Neuronal stem cell (in vitro differentiated cells): ENCODE data around the gene MPZL1.
"Not testable (repeated sequence)": the region's sequence is repeated elsewhere in the genome, so short reads cannot be mapped to it uniquely, and the experiment has no call there.

Experiments
- DNase-seq: peaks from one replicate; pipeline ENCODE4 v3.0.0-alpha.2; 2013; ENCODE audit warnings: low spot score
- H2AFZ ChIP-seq: one replicate; pipeline ENCODE4 v1.6.1; 2013; ENCODE audit warnings: mild to moderate bottlenecking, low read length, inconsistent platforms
- H2AK5ac ChIP-seq: 2 replicates; pipeline ENCODE4 v1.6.1; 2013; ENCODE audit warnings: low read depth, mild to moderate bottlenecking, inconsistent platforms, low read length, moderate library complexity, mixed read lengths
- H2BK120ac ChIP-seq: 2 replicates; pipeline ENCODE4 v1.6.1; 2013; ENCODE audit warnings: low read depth, mild to moderate bottlenecking, inconsistent platforms, low read length, moderate library complexity, mixed read lengths
- H2BK12ac ChIP-seq: one replicate; pipeline ENCODE4 v1.6.1; 2013; ENCODE audit warnings: low read length, inconsistent platforms
- H2BK15ac ChIP-seq: 2 replicates; pipeline ENCODE4 v1.6.1; 2013; ENCODE audit warnings: mild to moderate bottlenecking, low read length, inconsistent platforms, mixed read lengths
- H2BK5ac ChIP-seq: one replicate; pipeline ENCODE4 v1.6.1; 2013; ENCODE audit warnings: inconsistent platforms, mild to moderate bottlenecking, low read length, moderate library complexity
- H3K14ac ChIP-seq: one replicate; pipeline ENCODE4 v1.6.1; 2013; ENCODE audit warnings: low read length, inconsistent platforms
- H3K18ac ChIP-seq: 2 replicates; pipeline ENCODE4 v1.6.1; 2013; ENCODE audit warnings: low read length, inconsistent platforms
- H3K23ac ChIP-seq: 2 replicates; pipeline ENCODE4 v1.6.1; 2013; ENCODE audit warnings: low read depth, mild to moderate bottlenecking, mixed read lengths, low read length, inconsistent platforms; ENCODE audit not compliant: poor library complexity
- H3K27ac ChIP-seq: replicated peaks from 3 replicates; pipeline ENCODE4 v1.5.1; 2013; ENCODE audit warnings: low read length, inconsistent platforms
- H3K27me3 ChIP-seq, 3 experiments: 2 replicates each; pipeline ENCODE4 v1.6.1; 2013; ENCODE audit warnings: low read length in 3 of 3, mild to moderate bottlenecking in 2 of 3, inconsistent platforms in 1 of 3, low read depth in 1 of 3, mixed read lengths in 1 of 3, moderate library complexity in 1 of 3; ENCODE audit not compliant: control insufficient read depth in 3 of 3, insufficient read depth in 3 of 3
- H3K36me3 ChIP-seq, 2 donors: replicated peaks in 1 of 2; 2 replicates each; pipeline ENCODE4 v1.6.1; 2013; ENCODE audit warnings: low read length in 2 of 2; ENCODE audit not compliant: control insufficient read depth in 2 of 2, insufficient read depth in 2 of 2
- H3K4ac ChIP-seq: 2 replicates; pipeline ENCODE4 v1.6.1; 2013; ENCODE audit warnings: inconsistent platforms, mild to moderate bottlenecking, low read length, moderate library complexity
- H3K4me1 ChIP-seq, 2 donors: 1 replicate in 1 of 2; 2 replicates in 1 of 2; pipeline ENCODE4 v1.6.1; 2013; ENCODE audit warnings: low read length in 2 of 2, low read depth in 1 of 2; ENCODE audit not compliant: control insufficient read depth in 2 of 2, insufficient read depth in 1 of 2
- H3K4me2 ChIP-seq: one replicate; pipeline ENCODE4 v1.6.1; 2013; ENCODE audit warnings: mild to moderate bottlenecking, low read length, inconsistent platforms; ENCODE audit not compliant: insufficient read depth, poor library complexity, severe bottlenecking
- H3K4me3 ChIP-seq, 2 donors: 2 replicates each; pipeline ENCODE4 v1.5.1; 2013; ENCODE audit warnings: low read length in 2 of 2, mild to moderate bottlenecking in 2 of 2, inconsistent platforms in 1 of 2, moderate library complexity in 1 of 2
- H3K79me1 ChIP-seq: one replicate; pipeline ENCODE4 v1.6.1; 2013; ENCODE audit warnings: low read depth, mild to moderate bottlenecking, inconsistent platforms, low read length, moderate library complexity
- H3K9ac ChIP-seq: one replicate; pipeline ENCODE4 v1.6.1; 2013; ENCODE audit warnings: mild to moderate bottlenecking, low read depth, low read length, inconsistent platforms; ENCODE audit not compliant: poor library complexity
- H3K9me3 ChIP-seq, 2 donors: replicated peaks in 1 of 2; 2 replicates each; pipeline versions ENCODE3 to v1.6.1; 2013; ENCODE audit warnings: low read length in 2 of 2, mild to moderate bottlenecking in 2 of 2, inconsistent platforms in 1 of 2, low read depth in 1 of 2, mixed read lengths in 1 of 2, moderate library complexity in 1 of 2; ENCODE audit not compliant: control insufficient read depth in 2 of 2, insufficient read depth in 1 of 2
- H4K8ac ChIP-seq: one replicate; pipeline ENCODE4 v1.6.1; 2013; ENCODE audit warnings: low read depth, mild to moderate bottlenecking, inconsistent platforms, low read length, moderate library complexity
- H4K91ac ChIP-seq: one replicate; pipeline ENCODE4 v1.6.1; 2013; ENCODE audit warnings: low read length, low read depth, mild to moderate bottlenecking, inconsistent platforms; ENCODE audit not compliant: poor library complexity
- WGBS, 2 donors: extraction: QIAGEN DNeasy Blood & Tissue Kit; methylation state at CpG; one replicate each; pipeline ENCODE4 v1.1.7; 2013; ENCODE audit warnings: missing lambda C conversion rate in 2 of 2, mixed read lengths in 1 of 2; ENCODE audit not compliant: insufficient read length in 2 of 2, insufficient replicate concordance in 1 of 2; ENCODE audit errors: extremely low coverage in 2 of 2; 5-methylcytosine and 5-hydroxymethylcytosine counted together

The MPZL1 gene

DNA sequence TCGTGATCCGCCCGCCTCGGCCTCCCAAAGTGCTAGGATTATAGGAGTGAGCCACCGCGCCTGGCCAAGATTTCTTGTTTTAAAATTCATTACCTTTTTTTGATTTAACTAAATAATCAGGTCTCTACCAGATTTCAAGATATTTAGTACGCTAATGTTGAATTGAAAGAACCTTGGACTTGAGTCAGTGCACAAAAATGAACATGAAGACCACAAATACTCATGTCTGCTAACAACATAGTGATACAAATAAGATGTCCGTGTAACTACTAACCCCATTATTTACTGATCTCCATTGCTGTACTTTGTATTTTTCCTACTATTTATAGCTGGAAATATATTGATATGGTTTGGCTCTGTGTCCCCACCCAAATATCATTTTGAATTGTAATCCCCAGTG, 16.4 kb downstream of the MPZL1 start:
- Histone ChIP-seq H3K4me1 (no peaks in the 10 kb centered on the region), H4K91ac (no peak overlapping the region), H3K23ac (no peak overlapping the region), H3K79me1 (peaks cover 7% of the 10 kb centered on the region), H3K14ac (no peak overlapping the region), H3K27me3 (no peaks in the 10 kb centered on the region), H3K36me3 (peaks cover under 1 to 17% of the 10 kb centered on the region in 2 donors), H2AK5ac (no peak overlapping the region), H3K4ac (no peak overlapping the region), H3K4me3 (no peak overlapping the region), H3K18ac (no peak overlapping the region), H3K9me3 (peaks cover 3 to 27% of the 10 kb centered on the region in 2 donors), H2BK15ac (no peak overlapping the region), H4K8ac (no peak overlapping the region), H2BK120ac (no peak overlapping the region), H3K27ac (no peak overlapping the region), H3K4me2 (no peak overlapping the region), H2BK5ac (no peak overlapping the region), H3K9ac (no peak overlapping the region), H2AFZ (no peak overlapping the region), H2BK12ac (no peak overlapping the region)
- no CpG with 5 or more reads among the region's 8 CpGs for WGBS, 2 donors
- no peak for DNase-seq

DNA sequence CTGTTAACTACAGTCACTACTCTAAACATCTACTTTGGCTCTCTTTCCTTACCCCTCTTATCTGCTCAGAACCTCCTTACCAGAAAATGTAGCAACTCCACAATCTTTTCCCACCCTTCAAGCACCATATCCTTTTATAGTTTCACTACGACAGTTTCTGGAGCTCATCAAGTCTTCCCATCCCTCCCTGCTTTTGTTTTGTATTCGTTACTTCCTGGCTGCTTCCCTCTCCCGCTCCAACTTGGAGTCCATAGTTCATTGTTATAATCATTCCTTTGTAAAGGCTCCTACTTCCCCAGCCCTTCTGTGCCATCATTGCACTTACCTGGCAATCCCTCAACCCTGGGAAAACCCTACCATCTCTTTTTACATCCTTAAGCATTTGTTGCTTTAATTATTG, 18.0 kb downstream of the MPZL1 start:
- Histone ChIP-seq H3K14ac (no peak overlapping the region), H2BK15ac (no peak overlapping the region), H2AK5ac (no peak overlapping the region), H4K8ac (peak overlapping the region; percentile 9), H3K9me3 (peaks cover 3 to 17% of the 10 kb centered on the region in 2 donors), H3K27me3 (no peaks in the 10 kb centered on the region), H4K91ac (no peak overlapping the region), H3K36me3 (peaks cover 0 to 8% of the 10 kb centered on the region in 2 donors), H3K27ac (no peak overlapping the region), H2BK5ac (no peak overlapping the region), H3K4me2 (no peak overlapping the region), H3K4ac (no peak overlapping the region), H3K9ac (no peak overlapping the region), H3K18ac (no peak overlapping the region), H2BK12ac (no peak overlapping the region), H2AFZ (no peak overlapping the region), H3K79me1 (peaks cover 7% of the 10 kb centered on the region), H3K23ac (no peak overlapping the region), H3K4me3 (no peak overlapping the region), H2BK120ac (no peak overlapping the region), H3K4me1 (no peaks in the 10 kb centered on the region)
- WGBS, 2 donors: no CpG with 5 or more reads among the region's 3 CpGs
- DNase-seq: no peak

DNA sequence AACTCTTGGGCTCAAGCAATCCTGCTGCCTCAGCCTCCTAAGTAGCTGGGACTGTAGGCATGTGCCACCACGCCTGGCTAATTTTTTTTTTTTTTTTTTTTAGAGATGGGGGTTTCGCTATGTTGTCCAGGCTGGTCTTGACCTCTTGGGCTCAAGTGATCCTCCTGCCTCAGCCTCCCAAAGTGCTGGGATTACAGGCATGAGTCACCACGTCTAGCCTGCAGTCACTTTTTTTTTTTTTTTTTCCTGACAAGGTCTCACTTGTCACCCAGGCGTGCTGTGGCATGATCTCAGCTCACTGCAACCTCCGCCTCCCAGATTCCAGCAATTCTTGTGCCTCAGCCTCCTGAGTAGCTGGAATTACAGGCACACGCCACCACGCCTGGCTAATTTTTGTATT, 19.3 kb downstream of the MPZL1 start:
- not testable (repeated sequence) for H3K27me3 ChIP-seq, H3K23ac ChIP-seq, H2AK5ac ChIP-seq, H3K4me3 ChIP-seq, H4K8ac ChIP-seq, H2BK120ac ChIP-seq, H2BK15ac ChIP-seq, H3K79me1 ChIP-seq, H3K9ac ChIP-seq, H4K91ac ChIP-seq, H2BK5ac ChIP-seq, H3K27ac ChIP-seq, H2AFZ ChIP-seq, H3K4me2 ChIP-seq, H3K9me3 ChIP-seq, H3K4ac ChIP-seq, H2BK12ac ChIP-seq, DNase-seq, H3K4me1 ChIP-seq, H3K18ac ChIP-seq
- peak overlapping the region; percentile 44 for H3K14ac ChIP-seq
- WGBS, 2 donors: no CpG with 5 or more reads among the region's 7 CpGs
- H3K36me3 ChIP-seq: peaks cover 0 to 11% of the 10 kb centered on the region in 2 donors

DNA sequence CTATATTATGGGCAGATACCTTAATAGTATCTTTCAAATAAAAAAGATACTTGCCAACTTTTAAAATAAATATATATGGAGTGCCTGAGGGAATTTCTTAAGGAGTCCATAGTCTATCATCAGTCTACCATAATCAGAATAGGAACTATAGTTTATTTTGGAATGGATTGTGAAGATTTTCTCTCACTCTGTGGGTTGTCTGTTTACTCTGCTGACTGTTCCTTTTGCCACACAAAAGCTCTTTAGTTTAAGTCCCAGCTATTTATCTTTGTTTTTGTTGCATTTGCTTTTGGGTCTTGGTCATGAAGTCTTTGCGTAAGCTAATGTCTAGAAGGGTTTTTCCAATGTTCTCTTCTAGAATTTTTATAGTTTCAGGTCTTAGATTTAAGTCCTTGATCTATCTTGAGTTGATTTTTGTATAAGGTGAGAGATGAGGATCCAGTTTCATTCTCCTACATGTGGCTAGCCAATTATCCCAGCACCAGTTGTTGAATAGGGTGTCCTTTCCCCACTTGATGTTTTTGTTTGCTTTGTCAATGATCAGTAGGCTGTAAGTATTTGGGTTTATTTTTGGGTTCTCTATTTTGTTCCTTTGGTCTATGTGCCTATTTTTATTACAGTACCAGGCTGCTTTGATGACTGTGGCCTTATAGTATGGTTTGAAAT, 20.7 kb downstream of the MPZL1 start:
- not testable (repeated sequence) for H3K9ac ChIP-seq, H3K18ac ChIP-seq, H2BK12ac ChIP-seq, H2BK15ac ChIP-seq, H3K4me2 ChIP-seq, H2AK5ac ChIP-seq, H3K79me1 ChIP-seq, H2BK5ac ChIP-seq, H3K4me1 ChIP-seq, H3K23ac ChIP-seq, H3K14ac ChIP-seq, H2BK120ac ChIP-seq, H3K27ac ChIP-seq, H4K8ac ChIP-seq, H2AFZ ChIP-seq, H3K4ac ChIP-seq, H4K91ac ChIP-seq, H3K9me3 ChIP-seq, H3K4me3 ChIP-seq, H3K27me3 ChIP-seq, DNase-seq
- peaks cover 0 to 13% of the 10 kb centered on the region in 2 donors for H3K36me3 ChIP-seq
- no CpG with 5 or more reads among the region's 1 CpG for WGBS, 2 donors
